GM08714 (cell line): ENCODE data around the gene PAQR8.

ENCODE experiments used
- H3K4me3 ChIP-seq: fragments of 200-500 bp; sonication (Bioruptor generic); 2 replicates; pipeline ENCODE4 v1.5.1; 2014; ENCODE audit warnings: mild to moderate bottlenecking, low read length, inconsistent platforms
- ZNF274 ChIP-seq: IDR thresholded peaks from 2 replicates; pipeline ENCODE4 v1.6.1; 2012; ENCODE audit warnings: mild to moderate bottlenecking, low read depth, low read length

The PAQR8 gene

DNA sequence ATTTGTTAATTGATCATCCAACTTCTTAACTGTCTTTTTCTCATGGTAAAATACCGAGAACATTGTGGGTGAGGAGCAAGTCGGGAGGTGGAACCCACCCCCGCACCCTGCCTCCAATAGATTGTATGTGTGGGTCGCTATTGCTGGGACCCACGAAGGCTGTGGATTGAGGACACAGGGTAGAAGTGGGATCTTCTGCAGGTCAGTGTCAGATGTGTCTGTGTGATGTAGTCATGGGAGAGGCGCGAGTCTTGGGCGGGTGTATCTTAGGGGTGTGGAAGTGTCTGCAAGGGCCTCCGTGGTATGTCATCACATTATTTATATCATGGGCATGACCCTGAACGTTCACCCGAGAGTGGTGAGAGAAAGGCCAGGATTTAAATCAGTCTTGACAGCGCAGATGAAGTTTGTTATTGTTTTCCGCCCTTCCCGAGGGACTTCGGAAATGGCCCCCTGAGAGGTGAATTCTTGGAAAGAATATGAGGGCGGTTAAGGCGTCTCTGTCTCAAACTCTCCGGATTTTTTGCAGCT, 472 bp upstream of the PAQR8 start:
- H3K4me3 ChIP-seq = peak overlapping the region; percentile 84
- TF ChIP-seq ZNF274 = no peak

DNA sequence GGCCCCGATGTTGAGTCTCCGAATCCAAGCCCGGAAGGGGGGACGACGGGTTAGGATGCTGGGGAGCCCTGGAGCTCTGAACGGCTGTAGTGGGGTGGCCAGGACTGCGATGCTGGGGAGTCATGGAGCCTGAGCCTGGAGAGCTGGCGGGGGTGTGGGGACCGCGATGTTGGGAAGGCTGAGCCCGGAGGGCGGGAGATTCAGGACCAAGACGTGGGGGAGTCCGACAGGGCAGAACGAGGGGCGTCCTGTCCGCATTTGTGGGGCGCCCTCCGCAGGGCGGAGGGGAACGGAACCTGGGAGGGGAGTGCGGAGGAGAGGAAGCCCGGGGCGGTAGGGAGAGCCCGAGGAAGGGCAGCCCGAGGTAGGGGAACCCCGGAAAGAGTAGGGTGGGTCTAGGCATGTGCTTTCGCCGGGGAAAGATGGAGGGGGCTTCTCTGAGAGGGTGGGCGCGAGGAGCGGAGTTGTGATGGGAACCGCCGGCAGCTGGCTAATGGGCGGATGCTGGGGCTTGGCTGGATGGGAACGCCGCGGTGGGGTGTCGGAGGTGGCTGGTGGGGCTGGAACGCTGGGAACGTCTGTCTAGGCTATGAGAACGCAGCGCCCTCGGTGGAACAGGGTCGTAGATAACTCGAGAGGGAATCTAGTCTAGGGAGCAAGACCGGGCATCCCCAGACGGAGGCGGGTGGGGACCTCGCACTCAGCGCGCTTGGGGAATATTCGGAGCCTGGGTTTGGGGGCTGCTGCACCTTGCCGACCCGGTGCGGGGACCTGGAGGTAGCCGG, 684 bp downstream of the PAQR8 start:
- H3K4me3 ChIP-seq = peak overlapping the region; percentile 84
- TF ChIP-seq ZNF274 = no peak

DNA sequence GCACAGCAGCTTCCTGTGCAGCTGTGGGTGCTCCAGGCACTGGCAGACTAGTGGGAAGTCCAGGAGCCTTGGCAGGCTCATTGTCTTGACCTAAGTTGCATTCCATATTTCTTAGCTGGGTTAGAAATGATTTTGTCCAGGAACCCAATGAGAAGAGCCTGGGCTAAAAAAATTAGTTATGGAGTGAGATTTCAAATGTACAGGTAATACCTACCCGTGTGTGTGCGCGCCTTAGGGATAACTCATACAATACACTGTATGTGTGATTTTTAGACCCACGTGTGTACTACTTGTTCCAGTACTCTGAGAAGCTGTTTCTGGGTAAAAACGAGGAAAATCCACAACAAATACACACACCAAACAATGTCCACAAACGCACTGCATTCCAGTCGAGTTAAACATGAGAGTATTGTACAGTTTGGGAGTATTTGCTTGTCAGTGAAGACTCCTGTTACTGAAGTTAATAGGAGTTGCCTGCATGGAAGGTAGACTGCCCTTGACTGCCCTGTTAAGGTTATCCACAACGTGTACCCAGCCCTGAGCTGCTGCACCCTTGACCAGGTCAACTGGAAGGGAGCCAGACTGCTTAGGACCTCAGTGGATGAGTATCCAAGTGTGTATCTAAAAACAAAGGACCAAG, 1.4 kb downstream of the PAQR8 start:
- no peak for TF ChIP-seq ZNF274
- H3K4me3 ChIP-seq = peak overlapping the region; percentile 84

DNA sequence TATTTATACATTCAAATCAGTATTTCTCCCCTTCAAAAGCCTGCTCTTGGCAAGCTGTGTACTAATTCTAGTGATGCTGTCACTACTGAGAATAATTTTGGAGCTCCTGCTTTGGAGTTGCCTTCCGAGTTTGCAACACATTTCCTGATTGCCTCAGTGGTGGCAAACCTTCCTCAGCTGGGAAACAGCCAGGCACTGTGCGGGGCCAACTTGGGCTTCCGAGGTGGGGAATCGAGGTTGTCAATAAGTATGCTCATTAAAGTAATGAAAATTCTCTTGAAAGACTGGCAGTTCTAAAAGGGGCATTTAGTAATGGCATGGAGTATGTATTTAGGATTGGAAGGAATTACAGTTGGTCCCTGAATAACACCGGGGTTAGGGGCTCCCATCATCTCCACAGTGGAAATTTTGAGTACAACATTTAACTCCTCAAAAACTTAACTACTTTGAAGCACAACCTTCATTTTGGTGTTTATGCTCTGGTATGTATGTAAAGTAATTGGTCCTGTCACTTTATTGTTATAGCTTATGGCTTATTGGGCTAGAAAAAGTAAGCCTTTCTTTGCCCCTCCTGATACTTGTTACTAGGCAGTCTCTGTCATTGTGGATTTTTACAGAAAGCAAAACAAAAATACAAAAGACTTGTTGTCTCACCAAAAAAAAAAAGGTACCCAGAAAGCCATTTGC, 2.7 kb downstream of the PAQR8 start:
- H3K4me3 ChIP-seq = no peak overlapping the region
- TF ChIP-seq ZNF274 = no peak

GRCh38 chr6:52365317-52365716, 3.4 kb downstream of the PAQR8 start:
- TF ChIP-seq ZNF274 = no peak
- H3K4me3 ChIP-seq = no peak overlapping the region

- no peak for TF ChIP-seq ZNF274
Observed at GRCh38 chr6:52365866-52366540, 4.1 kb downstream of the PAQR8 start.

DNA sequence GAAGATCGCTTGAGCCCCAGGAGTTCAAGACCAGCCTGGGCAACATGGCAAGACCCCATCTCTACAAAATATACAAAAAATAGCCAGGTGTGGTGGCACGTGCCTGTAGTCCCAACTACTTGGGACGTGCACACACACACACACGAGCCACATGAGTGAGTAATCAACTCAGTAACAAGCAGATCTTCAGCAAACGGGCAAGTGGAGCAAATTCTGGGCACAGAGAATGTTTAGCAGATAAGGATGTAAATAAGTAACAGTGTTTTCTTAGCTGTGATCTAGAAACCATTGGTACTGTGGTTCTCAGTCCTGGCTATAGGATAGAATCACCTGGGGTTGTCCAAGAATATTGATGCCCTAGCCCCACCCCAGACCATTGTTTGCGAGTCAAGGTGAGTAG, 6.1 kb downstream of the PAQR8 start:
- no peak overlapping the region for H3K4me3 ChIP-seq
- no peak for TF ChIP-seq ZNF274

More at GRCh38 chr6:52365866-52366540, 4.1 kb downstream of the PAQR8 start:
- H3K4me3 ChIP-seq = no peak overlapping the region

GRCh38 chr6:52369234-52369633, 7.3 kb downstream of the PAQR8 start:
- no peak for TF ChIP-seq ZNF274

DNA sequence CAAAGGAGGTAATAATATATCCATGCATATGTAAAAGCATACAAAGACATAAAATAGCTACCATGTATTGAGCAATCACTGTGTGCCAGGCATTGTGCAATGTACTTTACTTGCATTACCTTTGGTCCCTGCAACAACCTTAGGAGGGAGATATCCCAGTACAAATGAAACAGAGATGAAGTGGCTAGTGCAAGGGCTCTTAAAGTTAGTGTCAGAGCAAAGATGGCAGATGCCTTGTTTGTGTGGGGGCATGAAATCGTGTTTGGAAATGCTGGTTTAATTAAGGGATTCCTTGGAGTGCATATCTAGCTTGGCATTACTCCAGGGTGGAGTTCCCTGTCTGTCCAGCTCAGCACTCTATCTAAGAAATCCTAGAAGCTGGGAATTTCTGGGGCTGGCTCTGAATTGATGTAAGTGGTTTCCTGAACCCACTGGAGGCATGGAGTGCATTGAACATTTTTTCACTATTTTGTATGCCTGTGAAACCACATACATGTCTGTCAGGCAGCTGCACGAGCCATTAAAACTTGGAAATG, 9.8 kb downstream of the PAQR8 start:
- TF ChIP-seq ZNF274 = no peak

More at GRCh38 chr6:52369234-52369633, 7.3 kb downstream of the PAQR8 start:
- H3K4me3 ChIP-seq = no peak overlapping the region

DNA sequence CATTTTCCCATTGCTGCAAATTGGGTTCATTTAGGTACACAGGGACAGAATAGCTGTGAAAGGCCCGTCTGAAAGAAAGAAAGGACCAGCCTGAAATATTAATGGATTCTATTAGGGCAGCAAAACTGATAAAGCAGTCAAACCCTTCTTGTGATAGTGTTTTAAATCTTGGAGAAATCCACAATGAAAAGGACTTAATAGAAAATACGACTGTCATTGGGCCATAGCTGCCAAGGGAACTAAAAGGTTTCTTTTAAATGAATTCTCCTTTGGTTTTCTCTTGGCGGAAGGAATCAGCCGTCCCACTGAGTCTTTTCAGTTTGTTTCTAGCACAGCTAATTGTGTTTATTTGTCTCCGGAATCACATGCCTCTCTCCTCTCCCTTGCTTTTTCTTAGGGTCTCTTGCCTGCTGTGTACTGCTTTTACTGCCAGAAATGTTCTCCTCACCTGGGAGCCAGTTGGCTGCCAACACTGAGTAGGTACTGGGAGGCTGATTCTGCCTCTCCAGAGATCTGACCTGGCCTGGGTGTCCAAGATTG, 11.3 kb downstream of the PAQR8 start:
- no peak overlapping the region for H3K4me3 ChIP-seq
- no peak for TF ChIP-seq ZNF274

More for the DNA sequence above, 9.8 kb downstream of the PAQR8 start:
- no peak overlapping the region for H3K4me3 ChIP-seq

DNA sequence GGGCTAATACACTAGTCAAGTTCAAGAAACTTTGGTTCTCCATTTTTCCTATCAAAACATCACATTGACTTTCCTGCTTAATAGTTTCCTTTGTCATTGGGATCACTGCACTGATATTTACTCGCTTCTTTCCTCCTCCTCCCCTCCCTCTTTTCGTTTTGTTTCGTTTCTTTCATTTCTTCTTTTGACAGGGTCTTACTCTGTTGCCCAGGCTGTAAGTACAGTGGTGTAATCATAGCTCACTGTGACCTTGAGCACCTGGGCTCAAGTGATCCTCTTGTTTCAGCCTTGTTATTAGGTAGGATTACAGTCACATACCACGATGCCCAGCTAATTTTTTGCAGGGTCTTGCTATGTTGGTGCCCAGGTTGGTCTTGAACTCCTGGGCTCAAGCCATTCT, 12.3 kb downstream of the PAQR8 start:
- H3K4me3 ChIP-seq = no peak overlapping the region
- TF ChIP-seq ZNF274 = no peak

GRCh38 chr6:52375780-52376556, 14.0 kb downstream of the PAQR8 start:
- no peak for TF ChIP-seq ZNF274
- H3K4me3 ChIP-seq = no peak overlapping the region

GRCh38 chr6:52376763-52377162, 14.8 kb downstream of the PAQR8 start:
- no peak overlapping the region for H3K4me3 ChIP-seq
- no peak for TF ChIP-seq ZNF274
